GM12878 (cell line): ENCODE data around the gene MYBPC2. TPM values are rescaled to one million over a fixed set of nuclear protein-coding genes. Genes with fewer than 3 reads are reported as not detected.

Experiments
- ATAC-seq: fragments of 200-7000 bp; cut with Tn5 transposase; 3 replicates; pipeline ENCODE4 v1.9.1; 2020; ENCODE audit warnings: mild to moderate bottlenecking, moderate library complexity
- BruUV-seq: library from RNA; stranded (reverse); fragments of 400-500 nt; replicated peaks from 2 replicates; lab custom pipeline; 2021; lab: Mats Ljungman, UMichigan
- CTCF ChIA-PET: fragments of 300-600 bp; sonication (Branson Sonifier 250); formaldehyde crosslinking; extraction: SDS; loops from one replicate; lab custom pipeline; 2021; ENCODE audit warnings: inconsistent platforms; lab: Yijun Ruan, JAX
- POLR2A ChIA-PET: fragments of 350-600 bp; formaldehyde crosslinking; extraction: SDS; loops from one replicate; lab custom pipeline; 2021; ENCODE audit warnings: inconsistent platforms; lab: Charles Lee
- RAD21 ChIA-PET: fragments of 300-600 bp; sonication (Branson Sonifier 250); formaldehyde crosslinking; loops from one replicate; lab custom pipeline; 2023; ENCODE audit warnings: antibody characterized with exemption; ENCODE audit not compliant: unreplicated experiment; lab: Charles Lee
- SMC1A ChIA-PET: fragments of 300-600 bp; sonication (Branson Sonifier 250); formaldehyde crosslinking; loops from one replicate; lab custom pipeline; 2023; ENCODE audit not compliant: unreplicated experiment, uncharacterized antibody; lab: Charles Lee
- DNase-seq: peaks from one replicate; pipeline ENCODE4 v3.0.0-alpha.2; 2011; ENCODE audit warnings: low read depth, low spot score
- FAIRE-seq: peaks from 3 replicates; lab custom pipeline; 2011; peaks lifted over from hg19 to GRCh38; lab: Jason Lieb, UNC
- H2AFZ ChIP-seq: 2 replicates; pipeline ENCODE4 v1.6.0; 2011; ENCODE audit warnings: low read depth, low read length, control low read depth; ENCODE audit not compliant: control insufficient read depth
- H3K27ac ChIP-seq: 2 replicates; pipeline ENCODE4 v1.5.1; 2011; ENCODE audit warnings: control low read depth; ENCODE audit not compliant: control insufficient read depth, insufficient read depth
- H3K27me3 ChIP-seq, 2 experiments: replicated peaks in 1 of 2; 2 replicates each; pipeline versions ENCODE4 v1.6.0 to v1.6.1; 2011; ENCODE audit warnings: low read length in 1 of 2; ENCODE audit not compliant: control insufficient read depth in 2 of 2, insufficient read depth in 2 of 2
- H3K36me3 ChIP-seq, 2 experiments: 2 replicates each; pipeline ENCODE4 v1.5.1; 2011; ENCODE audit warnings: low read length in 1 of 2; ENCODE audit not compliant: control insufficient read depth in 2 of 2, insufficient read depth in 2 of 2
- H3K4me1 ChIP-seq: 2 replicates; pipeline ENCODE4 v1.6.1; 2011; ENCODE audit warnings: mild to moderate bottlenecking, low read length, moderate library complexity, mixed read lengths; ENCODE audit not compliant: control insufficient read depth, insufficient read depth
- H3K4me2 ChIP-seq: 2 replicates; pipeline ENCODE4 v1.6.0; 2011; ENCODE audit warnings: control low read depth; ENCODE audit not compliant: control insufficient read depth, insufficient read depth
- H3K4me3 ChIP-seq: fragments of 200-600 bp; sonication (generic); 2 replicates; pipeline ENCODE4 v1.5.1; 2016
- H3K79me2 ChIP-seq: 2 replicates; pipeline ENCODE4 v1.6.0; 2011; ENCODE audit warnings: low read length; ENCODE audit not compliant: control insufficient read depth, insufficient read depth
- H3K9ac ChIP-seq: 2 replicates; pipeline ENCODE4 v1.8.0; 2011; ENCODE audit warnings: low read length, control low read depth, mixed read lengths; ENCODE audit not compliant: control insufficient read depth, insufficient read depth
- H3K9me3 ChIP-seq: replicated peaks from 3 replicates; pipeline ENCODE4 v1.5.1; 2011; ENCODE audit warnings: mild to moderate bottlenecking, low read length; ENCODE audit not compliant: control insufficient read depth, insufficient read depth
- H4K20me1 ChIP-seq: 2 replicates; pipeline ENCODE4 v1.6.0; 2011; ENCODE audit not compliant: control insufficient read depth, insufficient read depth
- BHLHE40 ChIP-seq, 2 experiments: fragments of 450-650 bp in 1 of 2; IDR thresholded peaks; 2 replicates each; pipeline ENCODE4 v1.6.1; 2011 to 2017; ENCODE audit warnings: low read depth in 2 of 2, borderline replicate concordance in 1 of 2, improper control_type of control experiment in 1 of 2, low read length in 1 of 2, mild to moderate bottlenecking in 1 of 2
- CHD2 ChIP-seq: IDR thresholded peaks from 2 replicates; pipeline ENCODE4 v1.6.1; 2011; ENCODE audit warnings: low read depth, low read length, improper control_type of control experiment, borderline replicate concordance
- EP300 ChIP-seq, 2 experiments: fragments of 150-350 bp in 1 of 2; IDR thresholded peaks; 2 replicates each; pipeline ENCODE4 v1.6.1; 2011 to 2012; ENCODE audit warnings: low read depth in 2 of 2, low read length in 2 of 2, borderline replicate concordance in 1 of 2, improper control_type of control experiment in 1 of 2, inconsistent platforms in 1 of 2; ENCODE audit not compliant: control insufficient read depth in 1 of 2
- ESRRA ChIP-seq: IDR thresholded peaks from 2 replicates; pipeline ENCODE4 v1.6.1; 2012; ENCODE audit warnings: mild to moderate bottlenecking, low read length, improper control_type of control experiment
- MLLT1 ChIP-seq: fragments of 450-650 bp; IDR thresholded peaks from 2 replicates; pipeline ENCODE4 v1.6.1; 2016; ENCODE audit warnings: mild to moderate bottlenecking
- NR2F1 ChIP-seq: fragments of 450-650 bp; conservative IDR thresholded peaks from 2 replicates; pipeline ENCODE4 v1.6.1; 2017; ENCODE audit warnings: mild to moderate bottlenecking
- POU2F2 ChIP-seq: IDR thresholded peaks from 3 replicates; pipeline ENCODE4 v1.6.1; 2011; ENCODE audit warnings: low read depth, mild to moderate bottlenecking, low read length, borderline replicate concordance
- SMARCA5 ChIP-seq: fragments of 450-650 bp; IDR thresholded peaks from 2 replicates; pipeline ENCODE4 v1.6.1; 2017; ENCODE audit warnings: mild to moderate bottlenecking
- STAT1 ChIP-seq: fragments of 450-650 bp; conservative IDR thresholded peaks from 2 replicates; pipeline ENCODE4 v1.6.1; 2014; ENCODE audit warnings: antibody characterized with exemption, mild to moderate bottlenecking
- ZNF622 ChIP-seq: fragments of 450-650 bp; IDR thresholded peaks from 2 replicates; pipeline ENCODE4 v1.6.1; 2017; ENCODE audit warnings: mild to moderate bottlenecking, inconsistent platforms
- WGBS: methylation state at CpG from one replicate; pipeline ENCODE4 v1.1.6; 2016; ENCODE audit warnings: low lambda C conversion rate; ENCODE audit not compliant: insufficient replicate concordance, insufficient coverage; ENCODE audit errors: missing lambda C conversion rate; 5-methylcytosine and 5-hydroxymethylcytosine counted together
- in situ Hi-C: fragments of 300-500 bp; cut with MboI; formaldehyde crosslinking; loops from 9 replicates; pipeline ENCODE4 v1.14.3; 2018; ENCODE audit warnings: mixed read lengths
- intact Hi-C: fragments of 100-400 bp; cut with micrococcal nuclease; formaldehyde crosslinking; loops from one replicate; pipeline ENCODE4 v1.14.2; 2022; ENCODE audit not compliant: unreplicated experiment
- polyA plus RNA-seq, 11 experiments: library from polyadenylated mRNA; depleted of rRNA in 4 of 11; unstranded in 6 of 11; stranded (reverse) in 5 of 11; fragments of >200 nt; fragmentation: Nextera tagmentation in 4 of 11; fragmentation: Illumina TruSeq in 1 of 11; extraction: Ambion mirVana in 4 of 11; extraction: Trizol in 1 of 11; gene quantifications; 1 replicate in 1 of 11; 2 replicates in 10 of 11; pipeline versions ENCODE4 v1.2.1 to v1.2.3, GENCODE V29; 2011 to 2016; ENCODE audit warnings: inconsistent platforms in 2 of 11, missing spikeins in 2 of 11, low read depth in 1 of 11
- total RNA-seq, 4 experiments: library from RNA; depleted of rRNA in 3 of 4; stranded (reverse); fragments of >200 nt in 3 of 4; fragmentation: Illumina TruSeq in 1 of 4; extraction: Trizol in 1 of 4; gene quantifications; 2 replicates each; pipeline versions ENCODE4 v1.2.1 to v1.2.3, GENCODE V29; 2013 to 2021

Gene MYBPC2
- total and polyA plus RNA-seq, 10 of the 15 experiments (the other 5 are each of a cell fraction or from before 2014, with no cell fraction given), result 0.09 to 2.6 (median 0.61) TPM

DNA sequence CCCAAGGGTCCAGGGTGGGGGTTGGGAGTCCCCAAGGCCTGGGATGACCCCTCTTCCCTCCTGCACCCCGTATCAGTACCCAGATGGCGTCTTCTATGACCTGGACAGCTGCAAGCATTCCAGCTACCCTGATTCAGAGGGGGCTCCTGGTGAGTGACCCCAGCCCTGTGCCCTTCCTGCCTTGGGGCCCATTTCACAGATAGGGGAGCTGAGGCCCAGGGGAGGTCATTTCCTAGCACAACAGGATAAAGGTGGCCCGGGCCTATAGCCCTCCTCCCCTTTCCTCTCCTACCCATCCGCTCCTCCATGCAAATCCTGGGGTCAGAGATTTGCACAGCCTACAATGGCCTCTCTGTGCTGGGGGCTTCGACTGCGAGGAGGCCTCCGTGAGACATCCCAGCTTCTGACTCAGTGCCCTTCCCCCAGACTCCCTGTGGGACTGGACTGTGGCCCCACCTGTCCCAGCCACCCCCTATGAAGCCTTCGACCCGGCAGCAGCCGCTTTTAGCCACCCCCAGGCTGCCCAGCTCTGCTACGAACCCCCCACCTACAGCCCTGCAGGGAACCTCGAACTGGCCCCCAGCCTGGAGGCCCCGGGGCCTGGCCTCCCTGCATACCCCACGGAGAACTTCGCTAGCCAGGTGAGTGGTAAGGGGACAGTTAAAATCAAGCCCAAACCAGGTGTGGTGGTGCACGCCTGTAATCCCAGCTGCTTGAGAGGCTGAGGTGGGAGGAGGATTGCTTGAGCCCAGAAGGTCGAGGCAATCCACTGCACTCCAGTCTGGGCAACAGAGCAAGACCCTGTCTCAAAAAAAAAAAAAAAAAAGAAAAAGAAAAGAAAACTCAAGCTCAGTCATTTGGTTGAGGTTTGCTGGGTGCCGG, 10.1 kb upstream of the MYBPC2 start:
- Histone ChIP-seq H3K9ac (peak overlapping the region; percentile 64), H3K79me2 (peaks cover 33% of the 10 kb centered on the region), H4K20me1 (peaks cover 4% of the 10 kb centered on the region), H2AFZ (no peak overlapping the region)
- ChIA-PET CTCF (interaction anchor here (1.1 kb wide), 1 partner anchor 9 kb away, joined by 3 read pairs; no protein-coding TSS in a partner anchor), RAD21 (interaction anchor here (0.9 to 1.4 kb wide), 3 partner anchors 19 to 65 kb away, joined by 3 read pairs; no protein-coding TSS in a partner anchor), POLR2A (no interaction called here)
- WGBS, result 46% methylated on average over 17 of the region's 18 CpGs
- intact Hi-C loops, result no loop called here
- TF ChIP-seq ESRRA, result peak; percentile 77; the same call in 1 of the 2 replicates
- peak; percentile 28; the same call in 1 of the 2 replicates for TF ChIP-seq SMARCA5
- TF ChIP-seq POU2F2, result peak; percentile 90; the same call in 2 of the 3 replicates
- TF ChIP-seq BHLHE40 (IDR thresholded peaks at IDR 0.05; ENCODE audit: borderline replicate concordance in 1 of 2, low read depth in 2 of 2, low read length in 1 of 2), result peak in 1 of 2 experiments; percentile 5; a peak in 1 of 4 replicates
- TF ChIP-seq ZNF622, result no peak
- no peak for TF ChIP-seq MLLT1
- TF ChIP-seq STAT1, result no peak
- TF ChIP-seq NR2F1, result 0 out of 2 replicates have a peak, but pooled peaks have one; percentile 19
- TF ChIP-seq EP300 (IDR thresholded peaks at IDR 0.05; ENCODE audit: borderline replicate concordance in 1 of 2, control insufficient read depth in 1 of 2, low read depth in 2 of 2, low read length in 2 of 2), result 0 out of 4 replicates have a peak, but pooled peaks of 1 of the 2 experiments have one; percentile 27
- TF ChIP-seq CHD2, result 0 out of 2 replicates have a peak, but pooled peaks have one; percentile 33
- TF ChIP-seq, all 136 proteins: peak for 7
- SMC1A ChIA-PET, result interaction anchor here (1.0 kb wide), 1 partner anchor 8 kb away, joined by 3 read pairs; no protein-coding TSS in a partner anchor
- Histone ChIP-seq H3K4me2 (peak overlapping the region; percentile 73), H3K4me1 (peaks cover 25% of the 10 kb centered on the region), H3K27me3 (no peaks in the 10 kb centered on the region), H3K4me3 (peak overlapping the region; percentile 78), H3K36me3 (peaks cover 9 to 10% of the 10 kb centered on the region in 2 experiments; a peak in 3 of 4 replicates), H3K27ac (peak overlapping the region; percentile 57), H3K9me3 (no peaks in the 10 kb centered on the region)
- FAIRE-seq, result no peak
- ATAC-seq, result peak; percentile 20
- no TSS peak for BruUV-seq
- in situ Hi-C loops, result no loop called here
- DNase-seq, result no peak
